ENCODE measurements around the gene GGTA1.
"Not testable (repeated sequence)": the region's sequence is repeated elsewhere in the genome, so short reads cannot be mapped to it uniquely, and the experiment has no call there.

GGTA1 gene

DNA sequence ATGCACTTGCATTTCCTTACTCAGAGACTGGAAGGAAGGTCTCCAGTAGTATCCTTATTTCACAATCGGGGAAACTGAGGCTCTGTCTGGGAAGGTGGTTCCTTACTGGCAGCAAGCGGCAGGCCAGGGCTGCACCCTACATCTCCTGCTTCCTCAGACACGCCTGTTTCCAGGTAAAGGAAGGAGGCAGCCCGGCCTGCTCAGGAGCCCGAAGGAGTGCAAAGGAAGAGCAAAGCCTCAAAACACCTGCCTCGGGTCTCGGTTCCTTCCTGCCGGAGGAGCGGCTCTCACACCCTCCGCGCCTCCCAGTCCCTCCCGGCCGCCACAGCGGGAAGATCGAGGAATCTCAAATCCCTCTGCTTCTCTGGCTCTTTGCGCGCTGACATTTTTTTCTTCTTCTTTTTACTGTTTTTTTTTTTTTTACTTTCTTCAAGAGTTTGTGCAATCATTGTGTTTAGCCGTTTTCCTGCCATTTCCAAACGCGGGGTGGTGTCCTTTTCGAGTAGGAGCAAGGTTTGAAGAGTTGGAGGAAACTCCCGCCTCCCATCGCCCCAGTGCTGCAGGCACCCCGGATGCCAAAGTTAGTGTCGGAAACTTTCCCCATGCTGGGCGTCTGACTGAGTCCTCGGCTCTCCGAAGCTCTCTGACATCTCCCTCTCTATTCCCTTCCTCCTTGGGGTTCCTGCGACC, 1.0 kb downstream of the GGTA1 start:
- no peak for DNase-seq

DNA sequence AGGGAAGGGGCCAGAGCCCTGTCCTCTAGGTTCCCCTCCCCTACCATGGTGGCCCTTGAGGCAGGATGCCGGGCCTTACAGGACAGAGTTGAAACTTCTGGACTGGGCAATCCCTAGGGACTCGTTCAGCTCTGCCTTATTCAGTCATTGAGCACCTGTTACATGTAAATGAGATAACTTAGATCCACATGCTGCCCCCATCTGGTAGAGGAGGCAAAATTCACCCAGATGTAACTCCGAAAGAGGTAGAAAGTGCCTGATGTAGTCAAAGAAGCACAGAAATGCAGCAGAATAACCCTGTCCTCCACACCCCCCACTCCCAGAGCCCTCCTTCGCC, 1.5 kb downstream of the GGTA1 start:
- DNase-seq = peak; percentile 47

DNA sequence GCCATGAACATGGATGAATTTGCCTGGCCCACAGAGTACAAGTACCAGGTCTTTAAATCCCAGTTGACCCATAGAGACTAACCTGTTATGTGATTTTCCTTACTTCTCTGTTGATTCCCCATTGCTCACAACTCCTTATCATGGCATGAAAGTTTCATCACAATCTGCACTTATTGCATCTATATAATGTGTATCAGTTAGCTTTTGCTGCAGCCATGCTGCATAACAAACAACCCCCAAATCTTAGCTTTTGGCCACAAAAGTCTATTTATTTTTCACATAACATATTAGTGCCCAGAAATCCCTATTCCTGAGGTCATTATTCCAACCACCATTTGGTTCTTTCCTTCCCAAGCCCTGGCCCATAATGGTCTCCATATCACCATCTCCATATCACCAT, 3.7 kb downstream of the GGTA1 start:
- no peak for DNase-seq

DNA sequence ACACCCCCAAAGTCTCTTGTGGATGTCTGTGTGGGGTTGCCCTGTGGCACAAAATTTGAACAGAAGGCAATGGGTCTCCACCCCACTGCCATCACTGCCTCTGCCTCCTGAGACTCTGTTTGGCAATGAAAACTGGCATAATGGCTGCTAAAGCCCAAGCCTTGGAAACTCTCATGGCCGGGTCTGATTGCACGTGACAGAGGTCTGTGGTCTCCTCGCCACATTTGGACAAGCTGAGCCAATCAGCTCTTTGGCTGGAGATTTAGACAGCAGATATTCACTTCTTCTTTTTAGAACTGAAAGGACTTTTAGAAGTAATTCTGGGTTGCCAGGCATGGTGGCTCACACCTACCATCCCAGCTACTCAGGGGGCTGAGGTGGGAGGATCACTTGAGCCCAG, 5.5 kb downstream of the GGTA1 start:
- DNase-seq = no peak

DNA sequence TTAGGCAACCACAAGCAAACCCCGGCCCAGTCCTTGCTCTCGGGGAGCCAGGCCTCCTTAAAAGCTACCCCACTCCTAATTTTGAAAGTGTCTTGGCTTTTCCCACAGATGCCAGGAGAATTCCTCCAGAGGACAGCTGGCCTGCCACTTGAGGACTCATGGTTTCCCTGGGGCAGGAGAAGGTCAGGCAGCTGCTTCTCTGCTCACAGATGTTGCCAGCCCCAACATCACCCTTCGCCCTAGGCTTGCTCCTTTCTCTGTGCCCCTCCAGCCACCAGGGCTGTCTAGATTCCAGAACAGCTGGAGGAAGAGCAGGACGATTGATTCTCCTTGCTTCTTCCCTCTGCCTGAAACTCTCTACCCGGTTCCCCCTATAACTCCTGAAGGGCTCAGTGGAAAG, 8.5 kb downstream of the GGTA1 start:
- no peak for DNase-seq

DNA sequence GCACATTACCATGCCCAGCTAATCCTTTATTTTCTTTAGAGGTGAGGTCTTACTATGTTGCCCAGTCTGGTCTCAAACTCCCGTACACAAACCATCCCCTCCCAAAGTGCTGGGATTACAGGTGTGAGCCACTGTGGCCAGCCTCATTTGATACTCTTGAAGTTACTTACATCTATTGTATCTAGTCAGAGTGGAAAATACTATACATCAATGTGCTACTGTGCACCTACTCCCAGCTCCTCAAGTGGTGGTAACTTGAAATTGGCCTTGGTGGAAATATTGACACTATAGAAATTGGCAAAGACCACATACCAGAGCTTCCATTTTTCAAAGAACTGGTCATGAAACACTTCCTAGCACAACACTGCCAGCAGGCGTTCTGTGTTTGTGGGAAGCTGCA, 10.3 kb downstream of the GGTA1 start:
- DNase-seq = no peak

DNA sequence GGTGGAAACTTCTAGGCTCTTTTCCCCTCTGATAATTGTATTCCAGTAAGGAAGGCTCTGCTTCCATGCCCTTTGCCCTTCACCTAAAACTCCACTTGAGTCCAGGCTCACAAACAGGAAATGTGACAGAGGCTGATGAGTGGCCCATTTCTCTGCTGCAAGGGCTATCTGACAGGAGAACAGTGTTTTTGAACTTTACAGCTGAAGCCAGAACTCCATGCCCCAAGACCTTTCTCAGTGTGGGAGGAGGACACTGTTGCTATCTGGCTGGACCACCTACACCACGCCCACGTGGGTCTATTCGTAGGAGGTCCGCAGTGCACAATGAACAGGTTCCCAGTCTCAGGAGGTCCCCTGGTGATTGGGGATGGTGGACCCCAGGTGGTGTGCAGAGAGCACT, 13.6 kb downstream of the GGTA1 start:
- DNase-seq = no peak

DNA sequence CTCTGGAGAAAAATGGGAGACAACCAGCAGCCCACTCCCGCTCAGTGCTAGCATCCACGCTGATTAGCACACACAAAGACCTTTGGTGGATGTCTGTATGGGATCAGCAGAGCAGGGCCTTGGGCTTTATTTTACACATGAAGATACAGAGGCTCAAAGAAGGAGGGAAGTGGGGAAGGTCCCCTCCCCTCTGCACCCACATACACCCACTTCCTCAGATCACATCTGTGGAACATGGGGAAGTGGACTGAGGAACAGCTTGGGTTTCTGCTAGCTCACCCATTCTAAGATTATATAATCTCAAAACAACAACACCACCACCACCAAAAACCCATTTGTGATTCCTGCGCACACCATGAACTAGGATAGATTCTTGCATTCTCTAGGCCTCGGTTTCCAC, 14.0 kb downstream of the GGTA1 start:
- DNase-seq = no peak

DNA sequence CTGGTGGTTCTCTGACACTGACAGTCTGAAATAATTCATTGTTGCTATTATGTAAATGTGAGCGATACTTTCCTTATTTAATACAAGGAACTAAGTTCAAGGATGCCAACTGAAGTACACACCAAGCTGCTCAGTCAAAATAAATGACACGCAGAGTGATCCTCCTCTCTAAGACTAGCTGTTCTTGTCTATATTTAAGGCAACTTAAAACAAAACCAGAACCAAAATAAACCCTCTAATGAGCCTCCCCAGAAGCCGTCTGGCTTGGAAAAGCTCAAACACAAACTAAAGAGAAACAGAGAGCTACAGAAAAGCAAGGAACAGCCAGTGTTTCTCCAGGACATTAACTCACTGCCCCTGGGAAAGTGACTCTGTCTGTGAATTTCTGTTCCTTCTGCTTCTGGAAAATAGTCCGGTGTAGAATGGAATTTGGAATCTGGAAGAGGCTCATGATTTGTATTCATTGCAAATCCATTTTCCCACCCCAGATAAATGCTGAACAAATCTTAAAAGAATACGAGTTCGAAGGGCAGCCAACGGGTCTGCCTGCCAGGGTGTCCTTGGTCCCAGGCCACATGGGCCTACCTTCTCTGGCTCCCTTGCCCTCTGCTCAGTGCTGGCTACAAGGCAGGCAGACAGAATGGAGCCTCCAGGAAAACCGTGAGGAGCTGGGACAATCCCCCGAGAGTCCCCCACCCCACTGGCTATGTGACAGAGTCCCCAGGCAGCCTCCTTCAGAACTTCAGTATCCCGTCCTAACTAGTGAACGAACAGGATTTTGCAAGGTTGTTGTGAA, 14.8 kb downstream of the GGTA1 start:
- no peak for DNase-seq

DNA sequence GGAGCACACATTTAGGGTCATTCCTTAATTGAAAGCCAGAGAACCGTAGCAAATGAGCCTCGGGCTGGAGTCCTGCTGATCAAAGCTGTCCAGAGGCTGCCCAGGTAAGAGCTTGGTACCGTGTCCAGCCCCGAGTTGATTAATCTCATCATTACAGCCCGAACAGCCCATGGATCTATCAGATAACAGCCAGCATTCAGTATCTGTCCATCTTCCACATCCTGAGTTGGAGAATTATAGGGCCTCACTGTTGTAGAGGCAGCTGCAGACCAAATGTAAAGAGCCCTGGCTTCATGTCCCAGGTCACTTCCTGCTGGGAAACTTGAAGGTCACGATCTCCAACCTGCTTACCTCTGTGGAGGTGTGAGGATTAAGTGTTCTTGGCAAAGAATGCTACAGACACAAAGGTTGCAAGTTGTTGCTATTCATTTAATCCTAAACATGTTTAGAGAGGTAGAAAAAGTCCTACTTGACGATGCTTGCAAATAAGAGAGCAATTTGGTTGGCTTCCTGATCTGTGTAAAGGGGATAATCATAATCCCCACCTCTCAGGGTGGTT, 16.1 kb downstream of the GGTA1 start:
- no peak for DNase-seq

DNA sequence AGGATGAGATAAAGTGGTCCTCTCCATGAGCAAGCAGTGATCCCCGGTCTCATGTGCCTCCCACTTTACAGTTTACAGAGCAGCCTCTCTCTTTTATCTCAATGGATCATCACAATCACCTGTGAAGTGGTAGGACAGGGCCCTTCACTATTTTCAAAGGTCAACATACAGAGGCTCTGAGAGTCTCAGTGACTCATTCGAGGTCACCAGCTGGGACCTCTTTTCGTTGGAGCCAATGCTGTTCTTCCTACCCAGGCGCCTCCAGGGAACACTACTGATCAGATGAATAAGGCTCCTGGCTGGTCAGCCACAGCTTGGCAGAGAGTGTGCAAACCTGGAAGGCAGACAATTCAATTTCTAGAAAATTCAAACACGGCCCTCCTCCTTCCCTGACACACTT, 16.6 kb downstream of the GGTA1 start:
- no peak for DNase-seq

DNA sequence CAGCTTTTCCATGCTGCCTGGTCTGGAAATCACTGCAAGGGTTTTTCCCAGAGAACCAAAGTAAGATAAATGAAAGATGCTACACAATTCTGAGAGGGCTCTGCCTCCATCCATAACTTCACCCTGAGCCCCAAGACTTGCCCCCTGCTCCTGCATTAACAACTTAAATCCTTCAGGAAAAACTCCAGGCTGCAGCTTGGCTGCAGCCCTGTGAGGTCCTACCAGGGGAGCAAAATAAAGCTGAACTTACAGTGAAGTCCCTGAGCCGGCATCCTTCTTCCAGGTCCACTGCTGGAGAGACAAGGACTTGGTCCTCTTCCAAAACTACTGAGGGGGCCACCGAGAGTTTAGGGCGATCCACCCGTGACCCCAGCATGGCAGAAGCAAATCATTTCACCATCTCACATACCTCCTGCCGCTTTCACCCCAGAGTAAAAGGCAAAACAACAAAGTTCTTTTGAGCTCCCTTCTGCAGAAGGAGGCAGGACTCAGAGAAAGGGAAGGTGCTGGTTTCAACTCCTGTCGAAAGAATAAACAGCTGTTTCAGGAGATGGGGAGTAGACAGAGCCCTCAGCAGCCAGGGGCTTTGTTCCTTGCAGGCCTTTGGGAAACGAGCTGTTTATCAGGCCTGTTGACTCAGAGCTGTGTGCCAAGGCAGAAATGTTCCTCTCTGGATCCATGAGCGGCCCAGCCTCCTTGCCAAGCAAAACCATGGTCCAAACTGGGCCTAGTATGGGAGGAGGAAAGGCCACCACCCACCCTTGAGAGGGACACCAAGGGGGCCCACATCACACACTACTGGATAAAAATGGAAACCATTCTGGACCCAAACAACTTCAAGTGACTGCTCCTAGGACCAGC, 20.6 kb downstream of the GGTA1 start:
- no peak for DNase-seq

DNA sequence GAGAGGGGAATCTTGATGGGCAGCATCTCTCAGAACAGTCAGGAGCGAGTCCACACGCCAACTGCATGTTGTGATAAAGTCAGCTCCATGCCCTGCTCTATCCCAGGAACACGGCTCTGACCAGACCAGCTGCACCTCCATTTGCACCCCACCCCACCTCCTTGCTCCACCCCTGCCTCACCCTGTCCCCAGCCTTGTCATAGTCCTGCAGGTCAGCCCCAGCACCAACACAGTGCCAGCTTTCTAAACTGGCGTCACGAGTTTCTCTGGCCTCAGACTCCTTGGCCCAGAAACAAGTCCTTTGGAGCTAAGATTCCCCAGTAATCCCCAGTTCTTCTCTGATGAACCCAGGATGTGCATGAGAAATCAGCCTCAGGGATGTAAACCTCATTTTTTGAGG, 23.5 kb downstream of the GGTA1 start:
- no peak for DNase-seq

DNA sequence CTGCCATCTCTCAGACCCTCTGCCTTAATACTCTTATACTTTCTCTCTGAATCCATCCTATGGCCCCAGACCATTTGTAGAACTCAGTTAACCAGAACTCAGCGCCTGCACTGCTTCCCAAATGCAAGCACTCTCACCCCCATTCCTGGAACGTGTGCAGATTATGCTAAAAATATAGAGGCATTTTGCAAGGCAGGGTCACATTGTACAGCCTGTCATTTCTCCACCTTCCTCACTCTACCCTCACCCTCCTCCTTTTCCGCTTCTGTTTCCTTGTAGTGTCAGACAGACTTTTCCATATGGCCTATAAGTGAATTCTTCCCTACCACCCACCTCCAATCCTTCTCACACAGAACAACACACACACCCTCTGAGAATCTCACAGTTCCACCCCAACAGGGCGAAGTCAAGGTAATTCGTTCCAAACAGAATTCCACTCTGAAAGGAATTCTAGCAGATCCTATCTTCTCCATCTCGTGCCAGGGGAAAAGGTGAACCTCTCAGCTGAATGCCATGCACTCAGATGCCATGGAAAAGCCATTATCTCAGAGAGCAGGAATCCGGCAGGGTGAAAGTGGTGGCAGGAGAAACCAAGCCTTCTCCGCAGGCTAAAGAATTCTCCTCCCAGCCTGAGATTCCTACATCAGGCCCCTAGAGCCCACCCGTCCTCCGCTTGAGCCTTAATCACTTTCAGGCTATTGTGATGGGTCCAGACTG, 25.3 kb downstream of the GGTA1 start:
- no peak for DNase-seq

DNA sequence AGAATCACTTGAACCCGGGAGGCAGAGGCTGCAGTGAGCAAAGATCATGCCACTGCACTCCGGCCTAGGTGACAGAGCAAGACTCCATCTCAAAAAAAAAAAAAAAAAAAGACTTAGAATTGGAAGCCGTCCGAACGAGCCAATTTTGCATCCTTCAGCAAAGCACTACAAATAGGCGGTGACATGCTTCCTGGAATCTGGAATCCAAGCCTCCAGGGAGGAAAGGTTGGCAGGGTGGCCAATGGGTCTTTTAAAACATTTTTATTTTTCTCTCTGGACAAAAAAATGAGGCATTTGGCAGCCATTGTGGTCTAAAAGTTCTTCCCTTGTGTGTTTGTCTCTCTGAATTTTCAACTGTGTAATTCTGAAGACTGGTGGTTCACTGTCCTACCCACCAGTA, 26.4 kb downstream of the GGTA1 start:
- DNase-seq = no peak

DNA sequence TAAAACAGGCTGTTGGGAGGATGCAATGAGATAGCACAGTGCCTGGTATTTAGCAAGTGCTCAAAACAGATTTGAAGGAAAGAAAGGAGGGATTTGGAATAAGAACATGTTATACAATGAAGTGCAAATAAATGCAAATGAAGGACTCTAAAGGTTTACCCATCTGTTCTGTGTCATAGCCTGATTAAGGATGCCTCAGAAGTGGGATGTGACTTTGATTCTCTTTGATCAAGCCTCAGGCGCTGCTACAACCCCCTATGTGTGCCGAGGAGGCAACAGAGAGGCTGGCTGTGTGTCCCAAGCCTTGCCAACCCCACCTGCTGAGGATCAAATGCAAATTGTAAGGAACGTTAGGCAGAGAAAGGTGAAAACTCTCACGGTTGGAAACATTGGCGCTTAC, 27.2 kb downstream of the GGTA1 start:
- no peak for DNase-seq

DNA sequence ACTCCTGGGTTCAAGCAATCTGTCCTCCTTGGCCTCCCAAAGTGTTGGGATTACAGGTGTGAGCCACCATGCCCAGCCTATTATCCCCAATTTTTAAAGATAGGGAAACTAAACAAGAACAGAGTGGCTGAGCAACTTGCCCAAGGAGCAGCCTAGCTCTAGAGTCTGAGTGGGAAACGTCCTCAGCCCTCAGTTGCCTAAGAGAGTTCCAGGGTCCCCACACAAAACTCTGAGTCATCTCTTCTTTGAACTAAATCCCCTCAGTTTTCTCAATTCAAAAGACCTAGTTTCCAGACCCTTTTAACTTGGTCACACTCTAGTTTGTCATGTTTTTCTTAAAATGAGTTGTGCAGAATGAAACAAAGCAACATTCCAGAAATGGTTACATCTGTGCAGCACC, 33.5 kb downstream of the GGTA1 start:
- DNase-seq = no peak

DNA sequence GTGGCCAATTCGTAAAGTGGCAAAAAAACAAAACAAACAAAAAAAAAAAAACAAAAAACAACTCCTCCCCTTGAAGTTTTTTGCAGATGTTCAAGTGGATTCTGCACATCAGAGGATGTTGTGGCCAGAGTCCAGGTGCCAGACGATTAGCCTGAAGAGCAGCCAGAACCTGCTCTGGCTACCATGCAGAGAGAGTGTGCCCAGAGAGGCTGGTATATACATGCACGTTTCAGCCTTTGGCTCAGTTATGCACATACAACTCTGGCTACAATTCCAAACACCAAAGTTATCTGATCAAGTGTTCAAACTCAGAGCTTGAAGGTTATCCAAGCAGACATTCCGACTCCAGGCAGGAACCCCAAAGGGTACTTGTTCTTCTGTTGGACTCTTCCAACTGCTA, 34.7 kb downstream of the GGTA1 start:
- DNase-seq = no peak

DNA sequence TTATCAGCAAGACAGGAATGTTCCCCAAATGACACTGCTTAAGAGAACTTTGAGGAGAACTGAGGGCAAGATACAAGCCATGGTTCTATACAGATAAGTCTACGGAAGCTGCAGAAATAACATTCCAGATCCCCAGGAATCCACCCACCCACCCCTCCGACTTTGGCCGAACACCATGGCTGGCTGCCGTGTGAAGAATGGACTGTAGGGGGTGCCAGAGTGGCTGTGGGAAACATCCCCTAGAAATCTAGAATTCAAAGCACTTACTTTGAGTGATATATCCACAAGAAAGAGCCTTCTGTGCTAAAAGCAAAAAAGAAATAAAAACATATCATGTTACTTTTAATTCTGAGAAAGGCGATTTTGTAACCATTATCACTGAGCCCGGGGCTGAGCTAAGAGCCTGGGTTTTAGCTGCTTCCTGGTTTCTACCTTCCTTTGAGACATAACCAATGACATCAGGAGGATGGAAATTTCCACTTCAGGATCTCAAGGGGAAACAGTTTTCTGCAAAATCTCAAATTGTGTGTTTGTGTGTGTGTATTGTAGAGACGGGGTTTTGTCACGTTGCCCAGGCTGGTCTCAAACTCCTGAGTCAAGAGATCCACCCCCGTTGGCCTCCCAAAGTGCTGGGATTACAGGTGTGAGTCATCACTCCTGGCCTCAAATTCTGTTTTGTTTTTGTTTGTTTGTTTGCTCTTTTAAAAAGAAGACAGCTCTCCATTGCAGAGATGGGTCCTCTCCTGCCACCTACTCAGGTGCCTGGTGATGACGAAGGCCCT, 36.4 kb downstream of the GGTA1 start:
- no peak for DNase-seq

DNA sequence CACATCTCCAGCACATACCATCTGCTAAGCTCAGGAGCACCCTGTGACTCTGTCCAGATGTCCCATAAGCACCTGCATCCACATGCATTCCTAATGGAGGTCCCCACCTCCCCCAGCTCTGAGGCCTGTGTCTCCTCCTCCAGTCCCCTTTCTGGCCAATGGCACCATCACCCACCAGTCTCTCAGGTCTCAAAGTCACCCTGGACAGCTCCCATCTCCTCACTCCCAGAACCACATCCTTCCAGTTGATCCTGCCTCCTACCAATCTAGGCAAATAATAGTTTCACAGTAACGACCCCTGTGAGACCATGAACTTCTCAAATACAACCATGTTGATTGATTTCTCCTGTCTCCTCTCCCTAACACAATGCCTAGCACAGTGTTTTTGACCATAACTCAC, 40.1 kb downstream of the GGTA1 start:
- DNase-seq = no peak

DNA sequence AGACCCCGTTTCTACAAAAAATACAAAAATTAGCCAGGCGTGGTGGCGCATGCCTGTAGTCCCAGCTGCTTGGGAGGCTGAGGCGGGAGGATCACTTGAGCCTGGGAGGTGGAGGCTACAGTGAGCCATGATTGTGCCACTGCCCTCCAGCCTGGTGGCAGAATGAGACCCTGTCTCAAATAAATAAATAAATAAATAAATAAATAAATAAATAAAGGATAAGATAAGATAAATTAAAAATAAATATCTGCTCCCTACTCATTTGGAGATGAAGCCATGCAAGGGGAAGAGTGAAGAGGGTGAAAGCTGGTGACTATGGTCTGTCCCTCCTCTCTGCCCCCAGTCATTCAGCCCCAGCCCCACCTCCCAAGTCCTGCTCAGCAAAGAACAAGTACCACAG, 41.2 kb downstream of the GGTA1 start:
- not testable (repeated sequence) for DNase-seq
